ENCODE results near the gene IL26. TPM values are rescaled to one million over a fixed set of nuclear protein-coding genes. Genes with fewer than 3 reads are reported as not detected.
A peak's percentile ranks its signal among the peaks of the same experiment; 100 is the strongest.
"Not testable (repeated sequence)": the region's sequence is repeated elsewhere in the genome, so short reads cannot be mapped to it uniquely, and the experiment has no call there.

Gene IL26
- total RNA-seq, 4 donors from 2014 or later: not detected

DNA sequence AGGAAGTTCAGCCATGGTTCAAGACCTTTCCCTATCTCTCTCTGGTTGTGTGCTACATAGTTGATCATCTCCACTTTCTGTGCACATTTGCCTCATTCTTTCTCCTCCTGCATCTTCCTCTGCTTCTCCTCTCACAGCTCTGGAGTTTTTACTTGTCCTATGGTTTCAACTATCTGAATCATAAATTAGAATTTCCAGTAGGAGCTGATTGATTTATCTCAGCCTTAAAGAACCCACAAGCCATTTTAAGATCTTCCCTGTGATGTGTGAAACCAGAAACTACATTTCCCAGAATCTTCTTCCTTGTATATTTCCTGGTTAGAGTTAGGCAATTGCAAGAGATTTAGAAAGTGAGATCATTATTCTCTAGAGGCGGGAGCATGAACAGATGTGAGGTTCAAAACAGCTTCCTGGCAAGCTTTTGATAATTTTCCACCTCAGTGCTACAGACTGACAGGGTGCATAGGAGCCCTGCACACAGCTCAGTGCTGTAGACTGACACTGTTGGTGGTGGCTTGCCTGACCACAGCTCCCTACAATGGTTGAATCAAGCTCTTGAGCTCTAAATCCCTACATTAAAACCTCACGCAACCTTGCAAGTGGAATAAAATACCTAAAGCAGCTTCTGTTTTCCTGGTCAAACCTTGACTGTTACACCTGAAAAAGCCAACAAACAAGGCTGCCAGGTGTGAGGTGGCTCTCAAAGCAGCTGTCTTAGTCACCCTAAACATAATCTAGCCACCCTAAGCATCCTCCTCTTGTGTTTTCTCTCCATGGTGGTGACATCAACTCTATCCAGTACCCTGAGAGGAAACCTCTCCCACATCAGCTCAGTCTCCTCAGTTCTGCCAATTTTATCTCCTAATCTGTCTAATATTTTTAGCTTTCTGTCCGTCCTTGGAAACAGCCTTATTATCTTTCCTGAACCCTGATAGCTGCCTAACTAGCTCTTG, 44.5 kb downstream of the IL26 start:
- TF ChIP-seq POLR2A (IDR thresholded peaks at IDR 0.05): no peak
- no peaks in the 10 kb centered on the region for H3K9me3 ChIP-seq
- H3K27ac ChIP-seq: no peak overlapping the region
- DNase-seq: peak in 1 of 3 donors; percentile 51
- no peaks in the 10 kb centered on the region for H3K36me3 ChIP-seq
- H3K4me1 ChIP-seq: no peaks in the 10 kb centered on the region
- H3K27me3 ChIP-seq: no peaks in the 10 kb centered on the region
- H3K4me3 ChIP-seq: no peak overlapping the region

DNA sequence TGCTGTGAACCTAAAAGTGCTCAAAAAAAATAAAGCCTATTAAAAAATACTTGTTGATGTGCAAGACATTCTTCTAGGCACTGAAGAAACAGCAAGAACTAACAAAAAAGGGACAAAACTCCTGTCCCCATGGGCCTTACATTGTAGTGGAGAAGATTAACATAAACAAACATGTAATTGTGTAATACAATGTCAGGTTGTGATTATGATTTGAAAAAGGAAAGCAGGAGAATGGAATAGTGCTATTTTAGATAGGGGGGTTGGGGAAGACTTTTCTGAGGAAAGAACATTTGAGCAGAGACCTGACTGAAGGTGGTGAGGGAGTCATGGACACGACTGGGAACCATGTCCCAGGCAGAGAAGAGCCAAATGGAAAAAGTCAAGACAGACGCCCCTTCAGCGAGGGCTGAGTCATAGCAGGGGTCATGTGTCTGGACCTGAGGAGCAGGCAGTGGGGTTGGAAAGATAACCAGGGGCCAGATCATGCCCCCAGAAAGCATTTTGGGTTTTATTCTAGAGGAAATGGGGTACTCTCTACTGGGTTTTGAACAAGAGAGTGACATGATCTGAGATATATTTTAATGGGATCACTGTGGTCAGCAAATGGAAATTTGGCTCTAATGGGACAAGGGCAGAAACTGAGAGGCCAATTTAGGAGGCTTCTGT, 46.7 kb downstream of the IL26 start:
- DNase-seq: no peak
- no peaks in the 10 kb centered on the region for H3K4me1 ChIP-seq
- H3K4me3 ChIP-seq: no peak overlapping the region
- H3K27me3 ChIP-seq: no peaks in the 10 kb centered on the region
- no peak overlapping the region for H3K27ac ChIP-seq
- H3K9me3 ChIP-seq: no peaks in the 10 kb centered on the region
- TF ChIP-seq POLR2A (IDR thresholded peaks at IDR 0.05): no peak
- TF ChIP-seq, protein P1, sequence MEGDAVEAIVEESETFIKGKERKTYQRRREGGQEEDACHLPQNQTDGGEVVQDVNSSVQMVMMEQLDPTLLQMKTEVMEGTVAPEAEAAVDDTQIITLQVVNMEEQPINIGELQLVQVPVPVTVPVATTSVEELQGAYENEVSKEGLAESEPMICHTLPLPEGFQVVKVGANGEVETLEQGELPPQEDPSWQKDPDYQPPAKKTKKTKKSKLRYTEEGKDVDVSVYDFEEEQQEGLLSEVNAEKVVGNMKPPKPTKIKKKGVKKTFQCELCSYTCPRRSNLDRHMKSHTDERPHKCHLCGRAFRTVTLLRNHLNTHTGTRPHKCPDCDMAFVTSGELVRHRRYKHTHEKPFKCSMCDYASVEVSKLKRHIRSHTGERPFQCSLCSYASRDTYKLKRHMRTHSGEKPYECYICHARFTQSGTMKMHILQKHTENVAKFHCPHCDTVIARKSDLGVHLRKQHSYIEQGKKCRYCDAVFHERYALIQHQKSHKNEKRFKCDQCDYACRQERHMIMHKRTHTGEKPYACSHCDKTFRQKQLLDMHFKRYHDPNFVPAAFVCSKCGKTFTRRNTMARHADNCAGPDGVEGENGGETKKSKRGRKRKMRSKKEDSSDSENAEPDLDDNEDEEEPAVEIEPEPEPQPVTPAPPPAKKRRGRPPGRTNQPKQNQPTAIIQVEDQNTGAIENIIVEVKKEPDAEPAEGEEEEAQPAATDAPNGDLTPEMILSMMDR (IDR thresholded peaks at IDR 0.05): no peak
- H3K36me3 ChIP-seq: no peaks in the 10 kb centered on the region

DNA sequence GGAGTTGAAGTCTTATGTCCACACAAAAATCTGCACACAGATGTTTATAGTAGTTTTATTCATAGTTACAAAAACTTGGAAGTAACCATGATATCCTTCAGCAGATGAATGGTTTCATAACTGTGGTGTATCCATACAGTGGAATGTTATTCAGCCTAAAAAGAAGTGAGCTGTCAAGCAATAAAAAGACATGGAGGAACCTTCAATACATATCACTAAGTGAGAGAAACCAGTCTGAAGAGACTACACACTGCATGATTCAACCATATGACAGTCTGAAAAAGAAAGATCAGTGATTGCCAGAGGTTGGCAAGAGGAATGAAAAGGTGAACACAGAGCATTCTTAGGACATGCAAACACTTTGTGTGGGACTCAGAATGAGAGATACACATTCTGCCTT, 47.4 kb downstream of the IL26 start:
- TF ChIP-seq POLR2A (IDR thresholded peaks at IDR 0.05): no peak
- TF ChIP-seq, protein P1 (IDR thresholded peaks at IDR 0.05): no peak

DNA sequence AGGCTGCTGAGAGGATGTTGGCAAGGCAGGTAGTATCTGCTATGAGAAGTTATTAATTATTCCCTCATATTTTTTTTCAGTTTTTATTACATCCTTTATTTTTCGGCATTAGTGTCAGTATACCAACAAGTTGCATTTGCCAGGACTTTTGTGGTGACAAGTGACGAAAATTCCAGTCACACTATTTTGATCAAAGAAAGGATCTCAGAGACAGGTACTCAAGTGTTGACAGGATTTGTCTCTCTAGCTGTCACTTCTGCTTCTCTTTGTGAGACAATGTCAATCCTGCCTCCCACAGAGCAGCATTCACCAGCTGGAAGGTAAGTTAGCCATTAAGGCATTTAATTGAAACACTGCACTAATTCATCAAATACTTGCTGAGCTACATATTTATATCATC, 48.0 kb downstream of the IL26 start:
- H3K36me3 ChIP-seq: no peaks in the 10 kb centered on the region
- no peaks in the 10 kb centered on the region for H3K27me3 ChIP-seq
- no peak overlapping the region for H3K4me3 ChIP-seq
- no peaks in the 10 kb centered on the region for H3K9me3 ChIP-seq
- no peak for DNase-seq
- H3K27ac ChIP-seq: no peak overlapping the region
- no peaks in the 10 kb centered on the region for H3K4me1 ChIP-seq
- TF ChIP-seq, protein P1 (IDR thresholded peaks at IDR 0.05): no peak
- no peak for TF ChIP-seq POLR2A (IDR thresholded peaks at IDR 0.05)

More for the DNA sequence above, 47.4 kb downstream of the IL26 start:
- Histone ChIP-seq H3K27ac (no peak overlapping the region), H3K9me3 (no peaks in the 10 kb centered on the region), H3K36me3 (no peaks in the 10 kb centered on the region), H3K4me3 (no peak overlapping the region), H3K4me1 (no peaks in the 10 kb centered on the region), H3K27me3 (no peaks in the 10 kb centered on the region)
- no peak for DNase-seq

DNA sequence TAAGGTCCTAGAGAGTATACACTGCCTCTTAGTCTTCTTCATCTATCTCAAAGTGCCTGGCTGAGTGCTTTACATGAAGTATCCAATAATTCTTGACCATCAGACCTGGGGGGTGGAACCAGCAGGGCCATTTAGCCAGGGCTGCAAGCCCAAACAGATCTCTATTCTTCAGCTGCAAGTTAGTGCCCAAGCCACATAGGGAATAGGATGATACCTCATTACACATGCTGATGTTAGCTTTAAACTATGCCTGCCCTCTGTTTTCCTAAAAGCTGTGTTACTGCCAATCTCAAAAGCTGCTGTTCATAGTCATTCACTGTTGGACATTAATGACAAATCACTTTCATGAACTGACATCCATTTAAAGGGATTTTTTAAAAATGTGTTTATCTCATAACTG, 49.4 kb downstream of the IL26 start:
- H3K4me3 ChIP-seq: no peak overlapping the region
- no peaks in the 10 kb centered on the region for H3K4me1 ChIP-seq
- TF ChIP-seq POLR2A (IDR thresholded peaks at IDR 0.05): no peak
- TF ChIP-seq, protein P1 (IDR thresholded peaks at IDR 0.05): no peak
- DNase-seq: no peak
- H3K9me3 ChIP-seq: no peaks in the 10 kb centered on the region
- no peaks in the 10 kb centered on the region for H3K27me3 ChIP-seq
- no peaks in the 10 kb centered on the region for H3K36me3 ChIP-seq
- peak overlapping the region in 2 of 4 donors; percentile 35 to 70 for H3K27ac ChIP-seq

DNA sequence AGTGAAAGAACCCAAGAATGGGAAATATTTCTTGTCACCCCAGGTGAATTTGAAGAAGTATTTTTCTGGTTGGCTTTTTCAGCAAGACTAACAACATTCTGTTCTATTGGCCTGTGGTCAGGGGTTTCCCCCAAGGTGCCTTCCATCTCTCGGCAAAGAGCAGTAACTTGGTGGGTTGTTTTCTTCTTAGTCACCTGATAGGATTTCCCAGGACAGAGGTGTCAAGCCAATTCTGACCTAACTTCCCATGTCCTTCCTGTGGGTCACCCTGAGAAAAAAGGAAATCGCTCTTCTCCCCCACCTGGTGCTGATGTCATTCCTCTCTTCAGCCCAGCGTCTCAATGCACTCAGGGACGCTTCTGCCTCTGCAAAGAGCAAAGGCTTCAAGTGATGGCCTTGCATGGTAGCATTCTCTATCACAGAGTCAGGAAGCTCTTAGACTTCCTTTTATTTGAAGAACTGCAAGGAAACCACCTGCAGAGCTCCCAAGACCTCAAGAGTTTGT, 50.0 kb downstream of the IL26 start:
- Histone ChIP-seq H3K27ac (peak overlapping the region in 2 of 4 donors; percentile 35 to 70), H3K27me3 (no peaks in the 10 kb centered on the region), H3K4me1 (no peaks in the 10 kb centered on the region), H3K36me3 (no peaks in the 10 kb centered on the region), H3K4me3 (no peak overlapping the region), H3K9me3 (no peaks in the 10 kb centered on the region)
- TF ChIP-seq, protein P1 (IDR thresholded peaks at IDR 0.05): no peak
- no peak for TF ChIP-seq POLR2A (IDR thresholded peaks at IDR 0.05)
- peak in 2 of 3 donors; percentile 63 to 73 for DNase-seq

DNA sequence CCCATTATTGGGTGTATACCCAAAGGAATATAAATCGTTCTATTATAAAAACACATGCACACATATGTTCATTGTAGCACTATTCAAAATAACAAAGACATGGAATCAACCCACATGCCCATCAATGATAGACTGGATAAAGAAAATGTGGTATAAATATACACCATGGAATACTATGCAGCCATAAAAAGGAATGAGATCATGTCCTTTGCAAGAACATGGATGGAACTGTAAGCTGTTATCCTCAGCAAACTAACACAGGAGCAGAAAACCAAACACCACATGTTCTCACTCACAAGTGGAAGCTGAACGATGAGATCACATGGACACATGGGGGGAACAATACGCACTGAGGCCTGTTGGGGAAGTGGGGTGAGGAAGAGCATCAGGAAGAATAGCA, 50.8 kb downstream of the IL26 start:
- not testable (repeated sequence) for H3K36me3 ChIP-seq, H3K27me3 ChIP-seq, DNase-seq, H3K9me3 ChIP-seq, H3K4me3 ChIP-seq, H3K4me1 ChIP-seq
- peak overlapping the region in 1 of 4 donors; percentile 70 for H3K27ac ChIP-seq
